Suppressor macrophage treated with lipopolysaccharide for 1 hour (primary cell): ENCODE data around the gene ARHGAP10.
"Not testable (repeated sequence)": the region's sequence is repeated elsewhere in the genome, so short reads cannot be mapped to it uniquely, and the experiment has no call there.

Experiments used
- DNase-seq, 3 donors: peaks; one replicate each; pipeline ENCODE4 v3.0.0-alpha.2; 2020 to 2022

ARHGAP10 gene

DNA sequence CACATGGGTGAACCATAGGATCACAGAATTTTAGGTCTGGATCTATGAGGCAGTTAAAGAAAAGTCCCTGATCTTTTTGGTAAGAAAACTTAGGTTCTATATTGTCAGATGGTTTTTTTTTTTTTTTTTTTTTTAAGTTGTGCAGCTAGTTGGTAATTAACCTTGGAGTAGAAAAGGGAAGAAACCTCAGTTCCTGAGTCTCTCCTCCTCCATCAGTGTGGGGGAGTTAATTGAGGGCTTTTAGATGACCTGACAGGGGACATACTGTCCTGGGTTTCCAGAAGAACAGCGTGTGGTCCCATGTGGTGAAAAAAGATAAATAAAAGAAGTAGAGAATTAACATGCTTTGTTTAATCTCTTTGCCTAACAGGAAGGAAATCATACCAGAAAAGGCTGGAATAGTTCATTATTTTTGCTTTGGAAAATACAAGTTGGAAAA is 123.7 kb downstream of the ARHGAP10 start:
- DNase-seq = peak; percentile 47 to 73 (median 67)

DNA sequence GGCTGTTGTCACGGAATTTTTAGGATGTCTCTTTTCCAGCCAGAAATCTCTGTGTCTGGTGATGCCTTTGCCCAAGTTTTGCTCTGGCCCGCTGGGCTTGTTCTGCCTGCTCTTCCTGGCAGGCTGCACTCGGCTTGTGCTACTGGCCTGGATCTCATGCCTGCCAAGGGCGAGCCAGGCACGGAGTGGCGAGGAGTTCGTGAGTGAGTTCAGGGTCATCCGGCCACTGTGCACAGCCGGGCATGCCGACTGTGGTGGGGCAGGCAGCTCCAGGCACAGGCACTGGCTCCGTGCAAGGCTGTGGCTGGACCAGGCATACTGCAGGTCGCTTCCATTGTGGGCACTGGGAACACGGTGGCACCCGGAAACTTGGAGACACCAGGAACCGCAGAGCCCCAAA is 129.1 kb downstream of the ARHGAP10 start:
- no peak for DNase-seq

DNA sequence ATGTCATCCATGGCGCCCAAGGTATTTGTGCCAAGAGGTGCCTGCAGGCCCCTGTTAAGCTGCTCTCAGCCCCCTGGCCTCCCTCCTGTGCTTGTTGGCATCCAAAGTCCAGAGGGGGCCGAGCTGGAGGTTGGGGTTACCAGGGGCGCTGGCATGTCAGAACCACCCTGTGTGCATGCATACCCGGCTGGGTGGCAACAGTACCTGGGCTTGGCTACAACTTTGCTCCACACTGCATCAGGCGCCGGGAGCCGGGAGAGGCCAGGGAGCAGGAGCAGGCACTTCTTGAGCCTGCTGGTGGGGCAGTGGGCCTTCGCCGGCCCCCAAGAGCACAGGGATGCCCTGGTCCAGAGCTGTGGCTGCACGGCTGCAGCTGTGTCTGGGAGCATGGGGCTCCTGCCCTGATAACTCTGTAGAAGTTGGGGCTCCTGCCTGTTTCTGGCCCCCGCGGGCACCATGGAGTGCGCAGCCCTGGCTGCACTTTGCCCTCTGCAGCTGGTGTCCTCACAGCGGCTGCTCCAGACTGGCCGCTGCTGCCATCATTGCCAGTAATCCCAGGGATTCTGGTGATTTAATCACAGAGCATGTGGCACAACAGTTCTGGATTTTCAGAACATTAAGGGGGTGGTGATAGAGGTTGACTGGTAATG is 130.3 kb downstream of the ARHGAP10 start:
- no peak for DNase-seq

DNA sequence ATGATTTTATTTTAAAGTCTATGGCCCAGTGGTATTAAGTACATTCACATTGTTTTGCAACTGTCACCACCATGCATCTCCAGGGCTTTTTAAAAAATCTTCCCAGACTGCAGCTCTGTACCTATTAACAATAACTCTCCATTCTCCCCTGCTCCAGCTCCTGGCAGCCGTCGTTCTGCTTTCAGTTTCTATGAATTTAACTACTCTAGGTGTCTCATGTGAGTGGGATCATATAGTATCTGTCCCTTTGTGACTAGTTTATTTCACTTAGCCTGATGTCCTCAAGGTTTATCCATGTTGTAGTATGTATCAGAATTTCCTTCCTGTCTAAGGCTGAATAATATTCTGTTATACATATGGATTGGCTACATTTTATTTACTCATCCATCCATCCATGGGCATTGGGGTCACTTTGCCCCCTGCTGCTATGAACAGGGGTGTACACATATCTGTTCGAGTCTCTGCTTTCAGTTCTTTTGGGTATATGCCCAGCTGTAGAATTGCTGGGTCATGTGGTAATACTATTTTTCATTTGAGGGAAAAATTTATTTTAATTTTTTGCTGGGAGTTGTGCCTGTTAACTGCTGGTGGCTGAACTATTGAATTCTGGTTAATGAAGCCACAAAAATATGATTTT is 131.3 kb downstream of the ARHGAP10 start:
- no peak for DNase-seq

DNA sequence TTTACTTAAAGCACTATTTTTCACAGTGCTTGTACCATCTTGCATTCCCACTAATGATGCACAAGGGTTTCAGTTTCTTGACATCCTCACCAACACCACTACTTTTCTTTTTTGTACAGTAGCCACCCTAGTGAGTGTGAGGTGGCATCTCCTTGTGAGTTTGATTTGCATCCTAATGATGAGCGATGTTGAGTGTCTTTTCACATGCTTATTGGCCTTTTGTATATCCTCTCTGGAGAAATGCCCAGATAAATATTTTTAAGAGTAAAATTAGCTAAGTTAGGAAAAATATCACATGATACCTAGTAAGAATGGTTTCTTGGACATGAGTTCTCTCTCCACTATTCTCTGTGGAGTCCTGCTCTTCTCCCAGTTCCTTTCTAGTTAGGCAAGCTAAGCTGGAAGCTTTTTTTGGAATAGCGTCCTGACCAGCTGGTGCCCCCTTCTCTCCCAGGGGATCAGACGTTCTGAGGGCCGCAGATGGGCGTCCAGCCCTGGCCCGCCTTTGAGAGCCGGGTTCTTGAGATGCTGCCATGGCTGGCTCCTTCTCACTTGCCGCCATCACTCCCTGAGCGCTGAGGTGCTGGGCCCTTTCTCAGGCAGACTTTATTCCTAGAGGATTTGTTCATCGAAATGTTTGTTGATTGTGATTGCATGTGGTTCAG is 132.1 kb downstream of the ARHGAP10 start:
- no peak for DNase-seq

DNA sequence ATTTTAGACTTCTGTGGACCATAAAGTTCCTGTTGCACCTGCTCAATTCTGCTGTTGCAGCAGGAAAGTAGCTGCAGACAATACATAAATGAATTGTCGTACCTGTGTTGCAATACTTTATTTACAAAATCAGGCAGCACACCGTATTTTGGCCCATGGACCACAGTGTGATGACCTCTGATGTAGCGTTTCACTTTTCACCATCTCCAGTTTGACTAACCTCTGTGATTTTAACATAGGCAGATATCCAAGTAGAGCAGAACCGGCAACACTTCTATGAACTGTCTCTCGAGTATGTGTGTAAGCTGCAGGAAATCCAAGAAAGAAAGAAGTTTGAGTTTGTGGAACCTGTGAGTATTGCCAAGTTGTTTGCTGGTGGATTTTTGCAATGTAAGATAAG is 132.7 kb downstream of the ARHGAP10 start:
- DNase-seq = no peak

DNA sequence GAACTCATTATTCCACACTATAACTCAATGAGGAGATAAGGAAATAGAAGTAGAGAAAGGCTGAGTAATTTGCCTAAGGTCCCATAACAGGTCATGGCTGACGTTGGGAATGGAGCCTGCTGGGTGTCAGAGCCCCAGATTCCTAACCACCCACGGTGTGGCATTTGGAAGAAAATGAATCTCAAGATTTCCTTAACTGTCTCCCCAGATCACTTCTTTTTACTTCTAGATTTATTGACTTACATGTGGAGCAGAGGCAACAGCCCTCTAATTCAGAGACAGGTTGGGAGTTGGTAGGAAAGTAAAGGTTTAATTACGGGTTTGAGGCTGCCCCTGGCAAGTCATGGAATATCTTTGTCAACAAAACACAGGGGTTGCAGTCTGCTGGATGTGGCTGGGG is 134.0 kb downstream of the ARHGAP10 start:
- DNase-seq = no peak

DNA sequence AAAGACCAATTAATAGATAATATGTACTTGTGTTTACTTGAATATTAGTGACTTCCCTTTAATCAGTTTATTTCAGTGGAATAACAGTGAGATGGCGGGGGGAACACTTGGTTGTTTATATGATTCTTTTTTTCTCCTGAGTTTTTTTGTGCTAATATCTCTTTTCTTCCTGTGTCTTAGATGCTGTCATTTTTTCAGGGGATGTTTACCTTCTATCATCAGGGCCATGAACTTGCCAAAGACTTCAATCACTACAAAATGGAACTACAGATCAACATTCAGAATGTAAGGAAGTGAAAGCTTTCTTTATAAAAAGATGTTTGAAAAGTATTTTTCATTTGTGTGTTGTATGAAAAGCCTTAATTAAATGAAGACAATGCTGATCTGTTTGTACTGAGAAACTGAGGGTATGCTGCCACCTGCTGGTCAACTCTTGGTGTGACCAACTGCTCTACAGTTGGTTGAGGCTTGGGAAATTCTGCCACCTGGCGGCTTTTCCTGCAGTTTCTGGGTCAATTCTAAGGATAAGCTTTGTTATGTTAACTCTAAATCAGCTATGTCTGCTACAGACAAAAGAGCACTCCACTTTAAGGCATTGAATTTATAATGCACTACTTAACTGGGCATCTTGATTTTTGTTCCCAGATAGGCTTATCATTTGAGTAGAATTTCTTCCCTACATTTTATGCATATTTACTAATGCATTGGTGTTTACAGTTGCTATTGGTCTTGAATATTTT is 134.8 kb downstream of the ARHGAP10 start:
- DNase-seq = peak; percentile 93 to 97 (median 95)

DNA sequence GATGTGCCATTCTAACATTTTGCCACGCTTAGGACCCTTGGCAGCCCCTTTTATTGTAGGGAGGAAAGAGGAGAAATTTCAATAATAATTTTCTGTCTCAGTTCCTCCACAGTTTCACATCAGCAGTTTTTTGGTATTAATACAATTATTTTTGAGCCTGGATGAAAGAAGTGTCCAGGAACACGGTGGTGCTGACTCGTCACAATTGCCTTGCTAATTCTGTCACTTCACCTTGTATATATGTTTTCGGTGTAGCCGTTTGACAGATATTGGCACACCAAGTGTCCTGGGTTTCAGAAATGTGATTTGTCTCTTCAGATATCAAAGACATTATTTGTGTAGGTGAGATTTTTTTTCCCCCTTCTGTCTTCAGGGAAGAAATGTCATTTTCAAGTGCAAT is 142.2 kb downstream of the ARHGAP10 start:
- no peak for DNase-seq

DNA sequence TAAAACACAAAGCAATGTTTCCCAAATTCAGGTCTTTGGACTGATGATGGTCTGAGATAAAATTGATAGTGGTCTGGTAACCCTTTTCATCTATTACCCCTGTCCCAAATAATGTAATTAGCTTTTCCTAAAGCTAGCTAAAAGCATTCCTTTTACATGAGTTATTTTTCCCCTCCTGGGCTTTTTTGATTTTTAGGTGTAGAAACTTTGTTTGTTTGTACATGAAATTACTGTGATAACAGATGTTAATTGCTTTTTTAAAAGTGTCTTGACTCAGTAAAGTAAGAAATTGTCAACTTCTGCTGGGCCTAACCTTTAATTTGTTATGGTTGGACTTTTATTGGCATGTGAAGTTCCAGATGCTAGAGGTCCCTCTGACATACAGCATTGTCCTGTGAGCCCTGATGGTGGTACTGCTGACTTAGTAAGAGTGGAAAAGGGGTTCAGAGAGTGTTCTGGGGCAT is 145.5 kb downstream of the ARHGAP10 start:
- no peak for DNase-seq

DNA sequence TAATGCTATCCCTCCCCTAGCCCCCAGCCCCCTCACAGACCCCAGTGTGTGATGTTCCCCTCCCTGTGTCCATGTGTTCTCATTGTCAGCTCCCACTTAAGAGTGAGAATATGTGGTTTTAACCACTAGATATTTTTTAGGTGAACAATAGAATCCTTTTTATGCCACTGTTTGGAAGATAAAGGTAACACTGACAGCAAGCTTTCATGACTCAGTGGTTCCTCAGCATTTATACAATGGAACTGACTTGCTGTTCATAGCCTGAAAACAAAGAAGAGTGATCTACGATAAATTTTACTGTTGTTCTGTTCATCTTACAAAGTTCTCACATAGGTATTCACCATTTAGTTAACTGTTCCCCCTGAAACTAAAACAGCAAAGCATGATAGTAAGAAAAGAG is 147.8 kb downstream of the ARHGAP10 start:
- no peak for DNase-seq

DNA sequence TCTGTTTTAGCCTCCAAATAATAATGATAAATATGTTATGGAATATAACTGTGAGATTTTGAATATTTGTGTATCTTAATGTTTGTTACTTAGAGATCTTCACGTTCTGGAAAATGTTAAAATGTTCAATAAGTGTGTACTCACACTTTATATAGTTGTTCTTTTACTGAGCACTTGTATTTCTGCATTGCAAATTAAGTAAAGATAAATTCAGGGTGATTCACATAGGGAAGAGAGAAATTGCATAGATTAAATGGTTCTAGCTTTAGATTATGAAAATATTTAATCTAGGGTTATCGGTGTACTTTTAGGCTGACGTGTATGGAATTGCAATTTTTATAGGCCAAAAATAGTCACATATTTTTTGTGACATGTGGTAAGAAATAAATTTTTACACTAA is 148.6 kb downstream of the ARHGAP10 start:
- no peak for DNase-seq

DNA sequence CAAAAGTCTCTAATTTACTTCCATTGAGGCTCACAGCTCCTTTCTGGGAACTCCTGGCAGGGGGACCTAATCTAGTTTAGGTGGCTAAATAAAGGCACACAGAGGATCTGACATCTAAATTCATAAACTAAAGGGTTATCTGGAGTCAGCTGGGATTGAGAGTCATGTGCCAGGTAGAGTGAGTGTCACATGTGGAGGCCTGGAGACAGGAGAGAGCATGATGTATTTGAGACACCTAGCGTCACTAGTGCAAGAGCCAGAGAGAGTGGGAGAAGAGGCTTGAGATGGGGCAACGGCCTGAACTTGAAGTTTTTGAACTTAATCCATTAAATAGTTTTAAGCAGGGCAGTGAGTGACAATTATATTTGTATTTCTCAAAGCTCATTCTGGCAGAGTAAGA is 152.6 kb downstream of the ARHGAP10 start:
- DNase-seq = no peak

DNA sequence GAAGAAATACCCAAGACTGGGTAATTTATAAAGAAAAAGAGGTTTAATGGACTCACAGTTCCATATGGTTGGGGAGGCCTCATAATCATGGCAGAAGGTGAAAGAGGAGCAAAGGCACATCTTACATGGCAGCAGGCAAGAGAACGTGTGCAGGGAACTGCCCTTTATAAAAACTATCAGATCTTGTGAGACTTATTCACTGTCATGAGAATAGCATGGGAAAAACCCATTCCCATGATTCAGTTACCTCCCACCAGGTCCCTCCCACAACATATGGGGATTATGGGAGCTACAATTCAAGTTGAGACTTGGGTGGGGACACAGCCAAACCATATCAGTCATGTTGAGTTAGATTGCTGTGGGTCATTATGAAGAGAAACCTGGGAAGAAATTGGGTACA is 153.3 kb downstream of the ARHGAP10 start:
- peak; percentile 47 to 76 (median 58) for DNase-seq

DNA sequence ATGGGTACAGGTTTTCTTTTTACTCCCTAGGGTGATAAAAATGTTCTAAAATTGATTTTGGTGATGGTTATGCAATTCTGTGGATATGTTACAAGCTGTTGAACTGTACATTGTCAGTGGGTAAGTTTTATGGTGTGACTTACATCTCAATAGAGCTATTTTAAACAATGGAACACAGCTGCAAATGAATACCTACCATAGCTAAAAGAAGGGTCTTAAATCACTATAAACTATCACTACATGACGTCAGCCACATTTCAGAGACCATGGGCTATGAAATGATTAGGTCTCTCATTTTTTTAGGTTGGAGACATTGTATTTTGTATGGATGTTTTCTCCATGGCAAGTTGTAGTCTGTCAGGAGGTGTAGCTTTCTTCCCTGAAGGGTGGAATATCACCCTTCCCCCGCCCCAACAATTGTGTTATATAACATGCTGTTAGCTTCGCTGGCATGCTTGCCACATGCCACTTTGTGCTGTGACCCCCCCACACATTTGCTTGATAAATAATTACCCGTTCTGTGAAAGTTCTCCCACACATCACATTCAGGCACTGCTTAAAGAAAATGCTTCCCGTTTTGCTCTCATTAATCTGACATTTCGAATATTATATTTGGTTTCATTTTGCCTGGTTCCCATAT is 159.7 kb downstream of the ARHGAP10 start:
- peak in 1 of 3 donors; percentile 23 for DNase-seq

DNA sequence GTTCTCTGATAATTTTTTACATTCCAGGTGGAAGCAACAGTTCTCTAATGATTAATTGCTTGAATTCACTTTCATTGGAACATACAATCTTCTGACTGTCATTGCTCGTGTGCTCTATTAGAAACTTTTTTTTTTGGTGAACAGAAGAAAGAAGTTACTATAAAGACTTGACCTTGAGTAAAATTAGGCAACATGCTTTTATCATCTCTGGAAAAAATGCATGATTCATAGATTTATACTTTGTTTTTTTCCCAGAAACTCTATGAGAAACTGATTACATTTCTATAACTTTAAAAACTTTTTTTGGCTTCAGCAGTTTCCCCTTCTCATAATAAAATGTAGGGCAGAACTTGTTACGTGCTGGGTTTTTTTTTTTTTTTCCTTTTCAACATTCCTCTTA is 167.6 kb downstream of the ARHGAP10 start:
- peak in 2 of 3 donors; percentile 27 to 62 for DNase-seq

DNA sequence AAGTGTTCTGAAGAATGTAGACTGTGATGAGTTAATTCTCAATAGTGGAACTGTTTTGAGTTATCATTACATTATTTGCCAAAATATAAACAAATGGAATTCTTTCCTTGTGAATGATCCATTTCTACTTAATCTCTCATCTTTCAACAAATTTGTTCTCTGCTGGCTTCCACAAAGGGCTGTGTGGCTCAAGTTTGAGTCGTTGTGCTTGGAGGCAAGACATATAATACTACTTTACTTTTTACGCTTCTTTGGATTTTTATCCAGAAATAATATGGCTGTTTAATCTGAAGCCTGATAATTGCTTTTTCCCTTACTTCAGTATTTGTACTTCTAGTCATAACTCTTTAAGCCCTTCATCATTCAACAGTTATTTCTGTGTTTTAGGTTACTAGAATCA is 169.5 kb downstream of the ARHGAP10 start:
- DNase-seq = no peak

DNA sequence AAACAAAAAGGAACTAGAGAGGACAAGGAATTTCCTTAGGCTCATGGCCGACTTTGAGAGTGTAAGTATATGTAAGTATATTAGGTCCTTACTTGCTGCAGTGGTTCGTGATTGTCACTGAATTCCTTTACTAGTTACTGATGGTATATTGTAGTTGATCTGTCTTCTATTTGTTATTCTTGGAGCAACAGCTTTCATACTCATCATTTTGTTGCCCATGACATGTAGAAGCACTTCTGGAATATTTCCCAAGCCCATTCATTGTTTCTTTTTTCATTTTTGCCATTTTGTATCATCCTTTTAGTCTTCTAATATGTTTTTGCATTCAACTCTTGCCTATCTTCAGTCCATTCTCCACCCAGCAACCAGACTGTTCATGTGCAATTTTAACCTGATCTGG is 170.0 kb downstream of the ARHGAP10 start:
- no peak for DNase-seq

DNA sequence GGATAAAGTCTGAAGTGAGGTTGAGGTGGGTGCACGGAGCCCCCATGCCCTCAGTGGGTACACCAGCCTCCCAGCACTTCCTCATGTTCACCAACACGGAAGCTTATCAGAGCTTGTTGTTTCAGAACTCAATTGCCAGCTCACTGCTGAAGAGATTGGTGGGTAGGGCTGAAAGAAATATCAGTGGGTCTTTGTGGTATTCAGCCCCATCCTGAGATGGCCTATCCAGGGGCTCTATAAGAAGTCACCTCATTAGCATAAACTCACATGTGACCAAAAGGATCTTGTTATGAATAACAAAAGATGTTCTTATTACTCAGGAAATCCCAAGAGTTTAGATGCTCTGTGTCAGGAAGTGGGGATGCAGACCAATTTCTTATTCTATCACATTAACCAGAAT is 177.3 kb downstream of the ARHGAP10 start:
- DNase-seq = no peak

DNA sequence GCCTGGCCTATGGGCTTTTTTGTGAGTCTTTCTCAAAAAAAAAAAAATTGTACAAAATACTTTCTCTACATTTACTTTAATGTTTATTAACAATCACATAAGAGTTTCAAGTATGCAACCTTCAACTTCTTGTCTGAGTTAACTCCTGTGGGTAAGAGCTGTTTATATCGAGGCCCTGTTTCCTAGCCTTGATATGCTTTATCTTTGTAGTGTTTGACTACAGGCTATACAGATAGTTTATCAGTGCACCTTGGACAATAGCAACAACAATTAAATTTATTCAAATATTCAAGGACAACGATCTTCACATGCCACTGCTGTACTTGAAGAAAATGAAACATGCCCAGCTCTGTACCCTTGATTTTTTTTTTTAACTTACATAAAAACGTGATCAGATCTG is 178.4 kb downstream of the ARHGAP10 start:
- DNase-seq = no peak

DNA sequence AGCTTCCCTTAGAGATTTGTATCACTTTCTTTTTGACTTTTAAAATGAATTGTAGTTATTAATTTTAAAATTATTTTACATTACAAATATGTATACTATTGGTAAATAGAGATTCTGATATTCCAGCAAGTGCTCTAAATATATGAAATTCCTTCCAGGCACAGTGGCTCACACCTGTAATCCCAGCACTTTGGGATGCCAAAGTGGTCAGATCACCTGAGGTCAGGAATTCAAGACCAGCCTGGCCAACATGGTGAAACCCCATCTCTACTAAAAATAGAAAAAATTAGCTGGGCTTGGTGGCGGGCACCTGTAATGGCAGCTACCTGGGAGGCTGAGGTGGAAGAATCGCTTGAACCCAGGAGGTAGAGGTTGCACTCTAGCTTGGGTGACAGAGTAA is 180.2 kb downstream of the ARHGAP10 start:
- not testable (repeated sequence) for DNase-seq

DNA sequence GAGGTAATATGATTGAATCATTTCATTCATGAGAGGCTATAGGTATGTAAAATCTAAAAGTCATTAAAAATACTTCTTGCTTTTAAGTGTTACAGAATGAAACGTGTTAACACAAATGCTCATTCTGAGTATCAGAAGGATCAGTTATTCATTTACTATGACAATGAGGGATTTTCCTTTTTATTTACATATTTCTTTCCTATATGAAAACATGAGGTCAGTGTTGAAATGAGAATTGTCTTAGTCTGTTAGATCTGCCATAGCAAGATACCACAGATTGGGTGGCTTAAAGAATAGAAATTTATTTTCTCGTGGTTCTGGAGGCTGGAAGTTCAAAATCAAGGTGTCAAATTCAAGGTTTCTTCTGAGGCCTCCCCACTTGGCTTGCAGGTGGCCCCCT is 181.2 kb downstream of the ARHGAP10 start:
- no peak for DNase-seq

DNA sequence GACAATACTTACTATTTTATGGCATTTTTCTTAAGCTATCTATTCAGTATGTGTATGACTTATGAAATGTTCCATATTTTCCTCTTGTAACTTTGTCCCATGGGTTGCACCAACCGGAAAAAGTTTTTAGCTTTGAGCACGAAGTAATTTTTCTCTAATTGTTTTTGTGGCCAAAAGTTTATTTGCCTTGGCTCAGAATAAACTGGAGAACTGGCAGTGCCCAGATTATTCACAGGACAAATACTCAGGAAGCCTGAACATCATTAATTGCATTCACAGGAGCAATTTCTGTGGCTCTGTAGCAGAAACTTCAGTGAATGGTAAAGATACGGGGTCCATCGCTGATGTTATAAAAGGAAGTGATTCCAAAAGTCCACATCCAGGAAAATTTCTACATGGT is 184.5 kb downstream of the ARHGAP10 start:
- DNase-seq = no peak
